ENCODE data around the gene TRIM24.
"Not testable (repeated sequence)": the region's sequence is repeated elsewhere in the genome, so short reads cannot be mapped to it uniquely, and the experiment has no call there.

DNA sequence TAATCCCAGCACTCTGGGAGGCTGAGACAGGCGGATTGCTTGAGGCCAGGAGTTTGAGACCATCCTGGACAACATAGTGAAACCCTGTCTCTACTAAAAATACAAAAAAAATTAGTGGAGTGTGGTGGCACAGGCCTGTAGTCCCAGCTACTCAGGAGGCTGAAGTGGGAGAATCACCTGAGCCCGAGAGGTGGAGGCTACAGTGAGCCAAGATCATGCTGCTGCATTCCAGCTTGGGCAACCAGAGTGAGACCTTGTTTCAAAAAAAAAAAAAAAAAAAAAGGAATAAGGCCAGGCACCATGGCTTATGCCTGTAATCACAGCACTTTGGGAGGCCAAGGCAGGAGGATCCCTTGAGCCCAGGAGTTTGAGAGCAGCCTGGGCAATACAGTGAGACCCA, 40.2 kb downstream of the TRIM24 start:
- TF ChIP-seq, protein P1, sequence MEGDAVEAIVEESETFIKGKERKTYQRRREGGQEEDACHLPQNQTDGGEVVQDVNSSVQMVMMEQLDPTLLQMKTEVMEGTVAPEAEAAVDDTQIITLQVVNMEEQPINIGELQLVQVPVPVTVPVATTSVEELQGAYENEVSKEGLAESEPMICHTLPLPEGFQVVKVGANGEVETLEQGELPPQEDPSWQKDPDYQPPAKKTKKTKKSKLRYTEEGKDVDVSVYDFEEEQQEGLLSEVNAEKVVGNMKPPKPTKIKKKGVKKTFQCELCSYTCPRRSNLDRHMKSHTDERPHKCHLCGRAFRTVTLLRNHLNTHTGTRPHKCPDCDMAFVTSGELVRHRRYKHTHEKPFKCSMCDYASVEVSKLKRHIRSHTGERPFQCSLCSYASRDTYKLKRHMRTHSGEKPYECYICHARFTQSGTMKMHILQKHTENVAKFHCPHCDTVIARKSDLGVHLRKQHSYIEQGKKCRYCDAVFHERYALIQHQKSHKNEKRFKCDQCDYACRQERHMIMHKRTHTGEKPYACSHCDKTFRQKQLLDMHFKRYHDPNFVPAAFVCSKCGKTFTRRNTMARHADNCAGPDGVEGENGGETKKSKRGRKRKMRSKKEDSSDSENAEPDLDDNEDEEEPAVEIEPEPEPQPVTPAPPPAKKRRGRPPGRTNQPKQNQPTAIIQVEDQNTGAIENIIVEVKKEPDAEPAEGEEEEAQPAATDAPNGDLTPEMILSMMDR (IDR thresholded peaks at IDR 0.05 in 8 of 11, conservative IDR thresholded peaks at IDR 0.05 in 3 of 11) = not testable (repeated sequence)
- TF ChIP-seq POLR2A (IDR thresholded peaks at IDR 0.05) = not testable (repeated sequence)

All from spleen (tissue), 7 donors.